GM19468 (cell line): Measurements from ENCODE around the gene MTFR2.
A peak's percentile ranks its signal among the peaks of the same experiment; 100 is the strongest.
"Not testable (repeated sequence)": the region's sequence is repeated elsewhere in the genome, so short reads cannot be mapped to it uniquely, and the experiment has no call there.

Source experiments
- ATAC-seq: cut with Tn5 transposase; IDR thresholded peaks from one replicate; pipeline ENCODE4 v1.9.1; 2021; ENCODE audit warnings: mild to moderate bottlenecking, moderate library complexity, moderate number of reproducible peaks; ENCODE audit not compliant: unreplicated experiment; ENCODE audit errors: extremely low read depth

MTFR2 gene

DNA sequence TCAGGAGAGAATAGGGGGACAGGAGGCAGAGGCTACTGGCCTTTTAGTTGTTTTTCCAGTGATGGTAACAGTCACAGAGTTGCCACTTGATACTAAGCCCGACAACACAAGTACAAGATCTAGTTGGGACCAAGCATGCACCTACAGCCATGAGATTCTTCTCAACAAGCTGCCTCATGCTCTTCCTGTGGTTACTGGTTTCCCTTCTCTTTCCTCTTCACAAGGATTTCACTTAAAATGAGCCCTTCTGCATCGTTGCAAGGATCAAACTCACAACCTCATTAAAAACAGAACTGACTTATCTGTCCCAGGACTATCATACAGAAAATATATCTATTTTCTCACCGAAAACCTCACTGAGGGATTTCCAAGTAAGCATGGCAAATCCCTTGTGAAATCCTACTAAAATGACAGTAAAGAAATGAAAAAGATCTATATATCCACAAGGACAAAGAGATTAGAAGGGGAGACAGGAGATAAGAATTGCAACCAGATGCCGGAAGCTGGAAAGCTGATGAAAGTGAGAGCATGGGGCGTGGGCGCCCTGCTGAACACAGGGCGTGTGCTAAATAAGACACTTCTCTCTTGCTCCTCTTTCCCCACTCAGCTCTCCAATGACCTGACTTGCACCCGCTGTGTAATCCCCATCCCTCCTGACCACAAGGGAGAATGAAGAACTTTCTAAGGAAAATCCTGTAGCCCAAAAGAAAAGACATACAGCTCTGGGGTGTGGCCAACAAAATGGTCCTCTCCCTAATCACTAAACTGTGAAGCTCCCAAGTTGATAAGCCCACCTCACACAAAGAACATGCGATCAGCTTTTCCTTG lies 13.4 kb downstream of the MTFR2 start:
- no peak for ATAC-seq

GRCh38 chr6:136235233-136235564 lies 14.9 kb downstream of the MTFR2 start:
- ATAC-seq = no peak

- no peak for ATAC-seq
Observed at GRCh38 chr6:136232701-136233100, 17.4 kb downstream of the MTFR2 start.

GRCh38 chr6:136230219-136230853 lies 19.8 kb downstream of the MTFR2 start:
- no peak for ATAC-seq

DNA sequence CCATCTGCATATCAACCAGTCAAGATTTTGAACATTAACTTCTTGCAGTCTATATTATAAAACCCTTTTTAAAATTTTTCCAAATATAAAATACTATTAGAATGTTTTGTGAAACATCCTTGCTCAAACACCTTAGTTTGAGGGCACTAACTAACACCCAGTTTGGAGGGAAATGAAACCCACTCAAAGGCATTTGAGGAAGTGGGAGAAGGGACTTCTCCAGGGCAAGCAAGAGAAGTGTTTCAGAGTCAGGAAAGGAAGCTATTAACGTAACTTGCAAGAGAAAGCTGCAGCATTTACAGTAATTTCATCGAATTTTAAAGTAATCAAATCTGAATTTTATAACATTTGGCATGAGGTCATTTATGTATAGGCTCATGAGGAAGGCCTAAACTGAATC lies 21.3 kb downstream of the MTFR2 start:
- ATAC-seq = no peak

DNA sequence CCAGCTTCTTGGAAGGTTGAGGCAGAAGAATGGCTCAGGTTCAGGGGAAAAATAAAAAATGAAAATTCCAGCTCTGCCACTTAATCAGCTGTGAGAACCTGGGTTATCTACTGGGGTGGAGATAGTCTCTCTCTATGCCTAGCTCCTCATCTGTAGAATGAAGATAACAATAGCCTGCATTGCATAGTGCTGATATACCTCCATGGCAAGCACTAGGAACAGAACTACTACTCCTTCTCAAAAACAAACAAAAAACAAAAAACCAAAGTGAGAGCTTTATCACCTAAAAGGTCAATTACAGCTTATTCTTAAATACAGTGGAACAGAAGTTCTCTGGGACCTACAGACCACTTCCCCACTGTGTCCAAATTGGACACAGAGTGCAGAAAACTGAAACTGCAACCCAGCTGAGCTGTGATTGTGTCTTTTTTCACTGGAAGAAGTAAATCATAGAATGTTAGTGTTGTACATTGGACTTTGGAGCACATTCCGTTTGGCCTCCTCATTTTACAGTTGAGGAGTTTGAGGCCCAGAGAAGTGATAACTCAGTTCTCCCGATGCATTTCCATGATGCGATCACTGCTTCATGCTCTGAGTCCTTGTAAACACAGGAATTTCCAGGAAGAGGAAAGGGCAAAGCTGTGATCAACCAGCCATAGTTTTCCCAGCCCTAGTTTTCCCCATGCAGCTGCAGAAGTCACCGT lies 23.3 kb downstream of the MTFR2 start:
- ATAC-seq = no peak

GRCh38 chr6:136226027-136226673 lies 24.0 kb downstream of the MTFR2 start:
- peak; percentile 54 for ATAC-seq

- no peak for ATAC-seq
Observed at GRCh38 chr6:136225496-136225895, 24.6 kb downstream of the MTFR2 start.

- ATAC-seq = not testable (repeated sequence)
Observed at GRCh38 chr6:136224974-136225373, 25.1 kb downstream of the MTFR2 start.

DNA sequence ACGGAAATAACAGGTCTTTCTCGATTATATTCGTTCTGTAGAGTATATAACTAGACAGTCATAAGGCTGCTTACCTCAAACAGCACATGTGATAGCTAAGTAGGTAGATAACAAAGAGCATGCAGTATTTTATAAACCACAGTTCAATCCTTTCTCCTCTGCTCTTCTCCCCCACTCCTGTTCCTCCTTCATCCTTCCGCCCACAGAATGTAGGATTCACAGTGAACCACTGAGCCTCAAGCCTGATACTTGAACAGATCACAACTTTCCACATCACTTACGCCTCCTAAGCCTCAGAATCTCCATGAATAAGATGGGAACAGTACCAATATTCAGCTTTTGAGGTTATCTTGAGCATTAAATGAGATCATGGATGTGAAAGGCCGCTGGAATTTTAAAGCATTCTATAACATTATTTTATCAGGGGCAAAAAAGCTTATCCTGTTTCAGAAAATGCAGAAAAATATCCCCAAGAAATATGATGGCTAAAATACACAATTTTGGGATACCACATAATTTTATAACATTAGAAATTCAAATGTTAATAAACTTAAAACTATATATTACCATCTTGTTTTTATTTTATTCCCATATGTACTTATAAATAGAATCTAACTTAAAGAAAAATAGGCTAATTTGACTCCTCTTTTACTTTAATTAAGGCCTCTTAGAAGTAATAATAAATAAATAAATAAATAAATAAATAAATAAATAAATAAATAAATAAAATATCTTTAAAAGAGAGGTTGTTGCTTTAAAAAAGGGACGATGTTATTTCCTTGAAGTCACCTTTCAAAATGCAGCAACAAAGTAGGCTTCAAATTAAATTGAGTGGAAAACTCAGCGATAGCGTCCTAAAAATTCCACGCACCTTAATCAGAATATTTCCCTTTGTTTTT lies 33.4 kb downstream of the MTFR2 start:
- no peak for ATAC-seq

DNA sequence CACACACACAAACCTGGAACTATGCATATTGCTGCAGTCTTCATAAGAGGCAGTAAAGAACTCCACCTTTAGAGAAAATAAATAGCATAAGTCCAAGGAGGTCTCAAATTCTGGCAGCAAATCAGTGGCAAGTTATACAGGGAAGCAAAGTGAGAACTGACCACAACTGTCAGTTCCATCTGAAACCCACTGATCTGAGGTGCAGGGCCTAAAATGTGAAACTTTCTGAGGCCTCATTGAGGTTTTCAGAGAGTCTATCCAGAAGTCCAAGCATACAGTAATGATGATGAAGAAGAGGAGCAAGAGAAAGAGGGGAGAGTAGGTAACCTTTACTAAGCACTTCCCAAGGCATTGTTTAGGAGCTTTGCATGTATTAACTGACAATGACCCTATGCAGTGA lies 36.3 kb downstream of the MTFR2 start:
- no peak for ATAC-seq

DNA sequence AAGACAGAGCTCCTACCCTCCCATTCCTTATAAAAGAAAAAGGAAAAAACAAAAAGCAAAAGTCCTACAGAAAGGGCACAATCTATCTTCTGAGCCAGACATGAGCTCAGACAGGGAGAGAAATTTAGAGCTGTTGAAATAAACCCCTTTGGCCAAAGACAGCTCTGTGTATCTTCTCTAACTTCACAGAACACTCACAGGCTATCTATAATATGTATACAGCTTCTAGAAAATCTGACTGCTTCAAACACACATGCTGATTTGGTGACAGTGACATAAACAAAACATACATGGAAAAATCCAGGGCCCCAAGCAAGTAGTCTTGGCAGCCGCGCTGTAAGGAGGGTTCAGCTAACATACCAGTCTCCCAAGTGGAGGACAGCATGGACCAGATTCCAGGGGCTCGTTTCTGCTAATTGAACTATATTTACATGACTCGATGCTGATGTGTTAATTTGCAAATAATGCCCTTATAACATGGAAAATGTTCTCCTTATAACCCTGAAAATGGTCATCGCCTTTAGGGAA lies 37.0 kb downstream of the MTFR2 start:
- ATAC-seq = no peak

- no peak for ATAC-seq
Observed at GRCh38 chr6:136212608-136213007, 37.5 kb downstream of the MTFR2 start.

GRCh38 chr6:136210398-136211165 lies 39.5 kb downstream of the MTFR2 start:
- ATAC-seq = no peak

DNA sequence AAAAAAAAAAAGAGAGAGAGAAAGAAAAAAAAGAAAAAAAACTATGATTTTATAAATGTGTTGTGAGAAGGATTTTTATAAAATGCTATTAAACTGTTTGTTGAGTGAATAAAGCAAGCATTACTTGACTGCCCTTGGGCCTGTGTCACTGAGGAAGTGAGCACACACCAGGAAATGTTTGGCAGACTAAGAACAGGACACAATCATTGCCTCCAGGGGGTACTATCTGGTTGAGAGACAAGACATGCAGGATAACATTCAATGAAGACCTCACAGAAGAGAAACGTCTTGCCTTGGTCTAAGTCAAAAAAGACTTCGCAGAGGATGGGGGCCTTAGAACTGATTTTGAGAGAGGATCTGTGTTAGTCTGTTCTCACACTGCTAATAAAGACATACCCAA lies 40.6 kb downstream of the MTFR2 start:
- ATAC-seq = no peak

GRCh38 chr6:136208783-136209182 lies 41.3 kb downstream of the MTFR2 start:
- ATAC-seq = no peak

- no peak for ATAC-seq
Observed at GRCh38 chr6:136201732-136202131, 48.4 kb downstream of the MTFR2 start.

DNA sequence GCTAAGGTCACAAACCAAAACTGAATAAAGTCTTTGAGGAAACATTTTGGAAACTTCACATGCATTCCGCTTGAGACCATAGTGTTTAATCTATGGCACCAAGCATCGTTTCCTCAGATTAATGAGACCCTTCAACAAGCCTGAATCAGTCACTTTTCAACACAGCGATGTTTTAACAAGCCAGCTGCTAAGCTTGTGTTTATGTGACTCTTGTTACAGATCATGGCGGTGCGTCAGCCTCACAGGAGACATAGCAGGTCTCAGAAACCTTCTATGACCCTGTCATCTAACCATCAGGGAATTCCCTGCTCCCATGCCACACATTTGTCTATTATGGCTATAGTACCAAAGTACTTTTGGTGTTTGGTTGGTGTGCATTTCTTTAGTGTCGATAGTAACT lies 57.2 kb downstream of the MTFR2 start:
- ATAC-seq = no peak
